GM19328 (cell line): Measurements from ENCODE around the gene MUC5B.

ENCODE experiments used
- ATAC-seq: cut with Tn5 transposase; IDR thresholded peaks from one replicate; pipeline ENCODE4 v1.9.1; 2021; ENCODE audit warnings: mild to moderate bottlenecking, moderate library complexity; ENCODE audit not compliant: unreplicated experiment

Gene MUC5B

GRCh38 chr11:1307163-1307870 is 84.5 kb downstream of the MUC5B start:
- no peak for ATAC-seq

DNA sequence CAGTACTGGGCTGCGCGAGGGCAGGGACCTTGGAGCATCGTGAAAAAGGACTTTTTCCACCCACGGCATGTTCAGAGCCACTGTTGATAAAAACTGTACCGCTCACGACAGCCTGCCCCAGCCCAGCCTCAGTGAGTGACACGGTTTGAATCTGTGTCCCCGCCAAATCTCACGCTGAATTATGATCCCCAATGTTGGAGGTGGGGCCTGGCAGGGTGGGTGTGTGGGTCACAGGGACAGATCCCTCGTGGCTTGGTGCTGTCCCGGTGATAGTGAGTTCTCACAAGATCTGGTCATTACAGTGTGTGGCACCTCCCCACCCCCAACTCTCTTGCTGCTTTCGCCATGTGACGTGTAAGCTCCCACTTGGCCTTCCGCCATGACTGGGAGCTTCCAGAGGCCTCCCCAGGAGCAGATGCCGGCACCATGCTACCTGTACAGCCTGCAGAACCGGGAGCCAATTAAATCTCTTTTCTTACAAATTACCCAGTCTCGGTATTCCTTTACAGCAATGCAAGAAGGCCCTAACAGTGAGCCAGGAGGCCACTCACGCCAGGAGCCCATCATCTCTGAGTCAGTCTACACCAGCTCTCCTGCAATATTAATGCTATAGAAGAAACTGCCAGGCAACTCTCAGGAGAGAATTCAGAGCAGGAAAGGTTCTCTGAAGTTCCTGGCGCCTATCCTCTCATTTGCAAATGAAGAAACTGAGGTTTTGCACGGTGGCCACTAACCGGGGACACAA is 85.3 kb downstream of the MUC5B start:
- no peak for ATAC-seq

DNA sequence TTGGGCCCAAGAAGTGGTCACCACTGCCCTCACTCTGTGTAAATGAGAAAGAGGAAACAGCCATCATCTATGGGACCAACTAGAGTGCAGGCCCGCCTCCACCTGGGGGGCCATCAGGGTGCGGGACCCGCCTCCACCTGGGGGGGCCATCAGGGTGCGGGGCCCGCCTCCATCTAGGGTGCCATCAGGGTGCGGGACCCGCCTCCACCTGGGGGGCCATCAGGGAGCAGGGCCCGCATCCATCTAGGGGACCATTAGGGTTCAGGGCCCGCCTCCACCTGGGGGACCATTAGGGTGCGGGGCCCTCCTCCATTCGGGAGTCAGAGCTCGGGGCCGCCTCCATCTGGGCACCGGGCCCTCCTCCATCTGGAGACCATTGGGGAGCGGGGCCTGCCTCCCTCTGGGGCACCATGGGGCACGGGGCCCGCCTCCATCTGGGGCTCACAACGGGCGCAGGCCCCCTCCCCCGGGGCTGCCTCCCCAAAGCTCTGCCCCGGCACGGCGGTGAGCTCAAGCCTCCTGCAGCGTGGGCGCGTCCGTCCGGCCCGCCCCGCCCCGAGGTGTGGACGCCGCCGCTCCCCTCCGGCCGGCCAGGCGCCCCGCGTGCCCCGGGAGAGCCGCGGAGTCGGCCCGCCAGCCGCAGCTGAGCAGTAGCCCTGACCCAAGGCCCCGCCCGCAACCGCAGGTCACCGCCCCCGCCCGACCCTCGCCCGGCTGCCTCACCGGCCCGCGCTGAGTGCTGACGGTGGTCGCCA is 86.1 kb downstream of the MUC5B start:
- peak; percentile 50 for ATAC-seq

- peak; percentile 69 for ATAC-seq
Observed at GRCh38 chr11:1309498-1310317, 86.8 kb downstream of the MUC5B start, which contains the start of gene TOLLIP. Gene TOLLIP, minus strand, starts transcription at chr11:1309632. Its CDS starts 134 bp downstream, at chr11:1309498.

DNA sequence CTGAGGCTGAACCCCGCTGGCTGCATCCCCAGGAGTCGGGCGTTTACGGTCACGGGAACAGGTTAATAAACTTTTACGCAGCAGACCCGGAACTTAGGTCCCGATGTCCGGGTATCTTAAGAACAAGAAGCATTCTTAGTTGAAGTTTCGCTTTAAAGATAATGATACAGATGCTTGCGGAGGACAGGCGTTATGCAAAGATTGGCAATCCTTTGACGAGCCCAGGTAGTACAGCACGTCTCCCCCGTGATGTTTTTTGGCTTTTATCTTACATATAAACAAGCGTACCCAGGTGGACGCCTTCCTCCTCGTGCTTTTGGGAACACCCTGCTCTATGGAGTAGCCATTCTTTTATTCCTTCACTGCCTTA is 87.4 kb downstream of the MUC5B start:
- no peak for ATAC-seq

DNA sequence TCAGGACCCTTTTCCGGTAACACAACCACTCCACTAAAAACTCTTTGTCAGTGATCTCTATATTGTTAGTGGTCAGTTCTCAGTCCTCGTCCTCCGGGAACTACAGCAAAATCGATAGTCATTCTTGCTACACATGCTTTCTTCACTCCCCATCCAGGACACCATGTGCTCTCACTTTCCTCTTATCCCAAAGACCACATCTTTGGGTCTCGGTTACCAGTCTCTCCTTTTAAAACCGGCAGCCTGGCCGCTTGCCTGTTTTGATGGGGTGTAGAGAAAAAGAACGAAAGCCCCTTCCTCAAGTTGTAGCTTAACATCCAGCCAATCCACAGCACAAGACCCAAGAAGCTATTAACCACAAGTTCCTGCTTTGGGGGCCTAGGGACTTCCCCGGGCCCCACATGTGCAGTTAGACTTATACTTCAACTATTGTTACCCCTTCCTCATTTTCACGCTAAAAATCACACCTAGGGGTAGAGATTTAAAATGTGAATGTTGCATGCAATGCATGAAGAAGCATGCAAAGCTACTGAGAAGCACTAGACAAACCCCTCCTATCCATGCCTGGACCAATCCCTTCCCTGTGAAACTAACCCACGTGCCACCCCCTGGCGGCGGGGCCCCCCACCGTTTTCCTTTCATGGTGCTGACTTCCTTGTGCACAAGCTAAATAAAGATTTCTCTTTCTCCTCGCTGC is 88.1 kb downstream of the MUC5B start:
- ATAC-seq = no peak
